ENCODE results near the gene RTF1.
"Not testable (repeated sequence)": the region's sequence is repeated elsewhere in the genome, so short reads cannot be mapped to it uniquely, and the experiment has no call there.

DNA sequence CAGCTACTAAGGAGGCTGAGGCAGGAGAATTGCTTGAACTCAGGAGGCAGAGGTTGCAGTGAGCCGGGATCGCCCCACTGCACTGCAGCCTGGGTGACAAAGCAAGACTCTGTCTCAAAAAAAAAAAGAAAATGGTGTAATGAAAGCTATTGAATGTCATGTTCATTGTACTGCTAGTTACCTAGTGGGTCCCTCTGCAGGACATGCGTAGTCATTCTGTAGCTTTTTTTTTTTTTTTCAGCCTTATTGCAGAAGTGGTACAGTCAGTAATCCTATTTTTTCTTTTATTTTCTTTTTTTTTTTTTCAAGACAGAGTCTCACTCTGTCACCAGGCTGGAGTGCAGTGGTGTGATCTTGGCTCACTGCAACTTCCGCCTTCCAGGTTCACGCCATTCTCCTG lies 21.9 kb downstream of the RTF1 start:
- TF ChIP-seq, protein P1, sequence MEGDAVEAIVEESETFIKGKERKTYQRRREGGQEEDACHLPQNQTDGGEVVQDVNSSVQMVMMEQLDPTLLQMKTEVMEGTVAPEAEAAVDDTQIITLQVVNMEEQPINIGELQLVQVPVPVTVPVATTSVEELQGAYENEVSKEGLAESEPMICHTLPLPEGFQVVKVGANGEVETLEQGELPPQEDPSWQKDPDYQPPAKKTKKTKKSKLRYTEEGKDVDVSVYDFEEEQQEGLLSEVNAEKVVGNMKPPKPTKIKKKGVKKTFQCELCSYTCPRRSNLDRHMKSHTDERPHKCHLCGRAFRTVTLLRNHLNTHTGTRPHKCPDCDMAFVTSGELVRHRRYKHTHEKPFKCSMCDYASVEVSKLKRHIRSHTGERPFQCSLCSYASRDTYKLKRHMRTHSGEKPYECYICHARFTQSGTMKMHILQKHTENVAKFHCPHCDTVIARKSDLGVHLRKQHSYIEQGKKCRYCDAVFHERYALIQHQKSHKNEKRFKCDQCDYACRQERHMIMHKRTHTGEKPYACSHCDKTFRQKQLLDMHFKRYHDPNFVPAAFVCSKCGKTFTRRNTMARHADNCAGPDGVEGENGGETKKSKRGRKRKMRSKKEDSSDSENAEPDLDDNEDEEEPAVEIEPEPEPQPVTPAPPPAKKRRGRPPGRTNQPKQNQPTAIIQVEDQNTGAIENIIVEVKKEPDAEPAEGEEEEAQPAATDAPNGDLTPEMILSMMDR (IDR thresholded peaks at IDR 0.05): not testable (repeated sequence)
- not testable (repeated sequence) for TF ChIP-seq POLR2A (IDR thresholded peaks at IDR 0.05)
